Stimulated activated CD4-positive, alpha-beta T cell treated with anti-CD3 and anti-CD28 coated beads, Interleukin-2, amount 100 ng/mL, for 24 hours (primary cell): ENCODE measurements around the gene SERPINA3.
"Not testable (repeated sequence)": the region's sequence is repeated elsewhere in the genome, so short reads cannot be mapped to it uniquely, and the experiment has no call there.

Experiments used
- DNase-seq, 2 donors: peaks; one replicate each; pipeline ENCODE4 v3.0.0-alpha.2; 2020

SERPINA3 gene

DNA sequence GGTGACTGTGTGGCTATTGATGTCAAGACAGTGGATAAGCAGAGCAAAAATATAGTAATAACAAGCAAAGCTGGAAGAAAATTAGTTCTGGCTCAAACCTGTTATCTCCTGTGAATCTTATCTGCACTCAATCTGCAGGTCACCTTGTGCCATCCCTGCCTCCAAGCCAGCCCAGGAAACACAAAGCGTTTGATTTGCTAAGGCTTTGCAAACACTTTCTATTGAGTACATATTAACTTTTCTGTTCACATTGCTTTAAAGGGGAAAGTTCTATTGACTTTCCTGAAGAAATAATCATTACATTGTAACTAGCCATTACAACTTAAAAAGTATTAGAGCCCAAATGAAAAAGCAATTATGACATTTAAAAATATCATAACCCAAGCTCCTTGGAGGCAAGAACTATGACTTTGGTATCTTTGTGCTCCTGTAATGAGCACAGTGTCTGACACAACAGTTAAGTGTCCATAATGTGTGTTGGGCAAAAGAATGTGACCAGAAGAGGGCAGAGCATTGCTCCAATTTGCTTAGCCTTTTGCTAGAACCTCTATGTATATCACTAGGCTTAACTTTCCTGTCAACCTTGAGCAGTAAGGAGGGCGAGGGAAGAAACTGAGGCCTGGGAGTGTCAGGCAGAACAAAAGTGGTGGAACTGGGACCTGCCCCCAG lies 24.7 kb downstream of the SERPINA3 start:
- no peak for DNase-seq

DNA sequence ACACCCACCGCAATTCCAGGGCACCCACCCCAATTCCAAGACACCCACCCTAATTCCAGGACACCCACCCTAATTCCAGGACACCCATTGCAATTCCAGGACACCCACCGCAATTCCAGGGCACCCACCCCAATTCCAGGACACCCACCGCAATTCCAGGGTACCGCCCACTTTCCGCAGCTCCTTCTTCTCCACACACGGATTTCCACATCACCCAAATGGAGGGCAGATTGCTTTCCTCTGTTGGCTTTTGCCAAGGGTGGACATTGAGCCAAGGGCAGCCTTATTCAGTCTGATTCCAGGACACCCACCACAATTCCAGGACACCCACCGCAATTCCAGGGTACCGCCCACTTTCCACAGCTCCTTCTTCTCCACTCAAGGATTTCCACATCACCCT lies 25.6 kb downstream of the SERPINA3 start:
- not testable (repeated sequence) for DNase-seq

DNA sequence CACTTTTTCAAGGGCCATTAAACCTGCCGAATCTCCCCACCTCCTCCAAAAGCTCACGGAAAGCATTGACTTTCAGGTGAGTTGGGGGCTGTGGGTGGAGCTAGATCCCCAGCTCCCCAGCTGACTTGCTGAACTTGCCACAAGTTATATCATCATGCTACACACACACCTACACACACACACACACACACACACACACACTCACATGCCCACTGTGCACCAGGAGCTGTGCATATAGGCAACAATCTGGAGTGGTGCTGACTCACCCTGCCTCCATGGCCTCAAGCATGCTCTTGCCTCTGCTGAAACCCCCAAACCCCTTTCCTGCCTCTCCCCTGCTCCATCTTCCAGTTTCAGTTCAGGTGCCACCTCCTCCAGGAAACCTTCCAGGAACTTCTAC lies 26.1 kb downstream of the SERPINA3 start:
- DNase-seq: no peak

DNA sequence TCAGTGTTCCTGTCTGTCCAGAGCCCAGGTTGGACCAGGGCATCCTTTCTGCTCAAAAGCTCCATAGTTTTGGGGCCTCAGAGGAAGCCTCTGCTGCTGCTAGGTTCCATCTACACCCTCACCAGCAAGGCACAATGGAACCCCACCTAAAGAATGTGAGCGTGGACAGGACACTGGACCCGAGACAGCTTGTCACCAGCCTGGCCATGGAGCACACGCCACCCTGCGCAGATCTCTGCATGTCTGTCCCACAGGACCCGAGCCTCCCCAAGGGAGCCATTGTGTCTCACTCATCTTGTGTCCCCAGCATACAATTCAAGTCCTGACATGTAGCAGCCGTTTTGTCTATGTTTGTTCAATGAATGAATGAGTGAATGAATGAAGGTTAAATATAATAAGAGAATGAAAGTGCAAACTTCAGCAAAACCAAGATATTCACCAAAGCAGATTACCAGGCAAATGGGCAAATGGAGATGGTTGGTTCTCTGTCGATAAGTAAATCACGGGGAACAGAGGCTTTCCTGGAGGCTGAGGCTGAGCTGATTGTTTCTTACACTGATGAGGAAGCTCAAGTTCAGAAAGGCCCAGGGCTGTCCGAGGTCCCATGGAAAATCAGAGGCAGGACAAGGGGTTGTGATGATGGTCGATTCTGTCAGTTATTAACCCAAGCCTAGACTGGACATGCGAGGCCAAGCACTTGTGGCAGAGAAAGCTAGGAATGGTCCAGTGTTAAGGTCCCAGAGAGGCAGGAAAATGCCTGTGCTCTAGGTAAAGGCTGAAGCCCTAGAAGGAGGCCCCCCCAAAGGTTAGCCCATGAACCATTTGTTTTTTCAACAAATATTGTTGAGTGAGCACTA lies 27.0 kb downstream of the SERPINA3 start:
- no peak for DNase-seq

DNA sequence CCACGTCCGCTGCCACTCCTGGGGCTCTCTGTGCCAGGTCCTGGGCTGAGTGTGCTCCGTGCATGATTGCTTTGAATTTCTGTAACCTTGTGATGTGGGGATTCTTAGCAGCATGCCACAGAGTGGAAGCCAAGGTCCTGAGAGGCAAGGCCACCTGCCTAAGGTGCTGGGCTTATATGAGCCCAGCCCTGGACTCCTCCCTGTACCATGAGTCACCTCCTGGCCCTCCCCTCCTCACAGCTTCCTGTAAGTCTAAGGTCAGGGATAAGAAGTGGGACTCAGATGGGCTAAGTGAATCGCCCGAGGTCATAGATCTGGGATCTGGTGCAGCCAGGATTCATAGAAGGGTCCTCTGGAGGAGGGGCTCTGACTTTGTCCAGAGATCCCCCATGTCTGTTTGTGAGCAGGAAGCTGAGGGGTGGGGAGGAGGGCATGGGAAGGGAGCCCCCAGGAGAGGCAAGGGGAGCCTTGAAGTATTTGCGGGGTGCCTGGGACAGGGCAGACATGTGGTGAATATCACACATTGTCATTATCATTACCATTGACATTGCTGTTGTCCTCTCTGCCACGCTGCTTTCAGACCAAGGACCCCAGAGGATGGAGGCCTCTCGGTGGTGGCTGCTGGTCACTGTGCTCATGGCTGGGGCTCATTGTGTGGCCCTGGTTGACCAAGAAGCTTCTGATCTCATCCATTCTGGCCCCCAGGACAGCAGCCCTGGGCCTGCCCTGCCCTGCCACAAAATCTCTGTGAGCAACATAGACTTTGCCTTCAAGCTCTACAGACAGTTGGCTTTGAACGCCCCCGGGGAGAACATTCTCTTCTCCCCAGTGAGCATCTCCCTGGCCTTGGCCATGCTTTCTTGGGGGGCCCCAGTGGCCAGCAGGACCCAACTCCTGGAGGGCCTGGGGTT lies 28.8 kb downstream of the SERPINA3 start:
- no peak for DNase-seq

DNA sequence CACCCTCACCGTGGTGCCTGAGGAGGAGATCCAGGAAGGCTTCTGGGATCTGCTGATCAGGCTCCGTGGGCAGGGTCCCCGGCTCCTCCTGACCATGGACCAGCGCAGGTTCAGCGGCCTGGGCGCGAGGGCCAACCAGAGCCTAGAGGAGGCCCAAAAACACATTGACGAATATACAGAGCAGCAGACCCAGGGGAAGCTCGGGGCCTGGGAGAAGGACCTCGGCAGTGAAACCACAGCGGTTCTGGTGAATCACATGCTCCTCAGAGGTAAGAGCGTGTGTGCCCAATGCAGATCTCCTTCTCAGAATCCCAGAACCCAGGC lies 29.4 kb downstream of the SERPINA3 start:
- no peak for DNase-seq

DNA sequence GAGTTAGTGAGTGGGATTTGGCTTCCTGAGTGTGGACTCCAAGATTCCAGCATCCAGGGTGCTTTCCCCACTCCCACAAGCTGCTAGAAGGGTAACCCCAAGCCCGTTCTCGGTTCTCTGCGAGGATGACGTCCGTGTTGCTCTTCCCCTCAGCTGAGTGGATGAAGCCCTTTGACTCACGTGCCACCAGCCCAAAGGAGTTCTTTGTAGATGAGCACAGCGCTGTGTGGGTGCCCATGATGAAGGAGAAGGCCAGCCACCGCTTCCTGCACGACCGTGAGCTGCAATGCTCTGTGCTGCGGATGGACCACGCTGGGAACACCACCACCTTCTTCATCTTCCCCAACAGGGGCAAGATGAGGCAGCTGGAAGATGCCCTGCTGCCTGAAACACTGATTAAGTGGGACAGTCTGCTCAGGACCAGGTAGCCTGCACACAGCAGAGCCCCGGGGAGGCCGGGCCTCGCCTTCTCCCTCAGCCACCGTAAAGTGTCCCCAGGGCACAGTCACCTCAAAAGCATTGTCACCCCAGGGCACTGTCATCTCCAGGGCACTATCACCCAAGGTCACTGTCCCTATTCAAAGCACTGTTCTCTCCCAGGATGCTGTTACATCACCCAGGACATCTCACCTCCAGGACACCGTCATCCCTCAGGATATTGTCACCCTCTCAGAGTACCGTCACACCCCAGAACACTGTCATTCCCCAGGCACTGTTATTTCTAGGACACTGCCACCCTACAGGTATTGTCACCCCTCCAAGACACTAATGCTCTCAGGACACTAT lies 31.3 kb downstream of the SERPINA3 start:
- DNase-seq: no peak

DNA sequence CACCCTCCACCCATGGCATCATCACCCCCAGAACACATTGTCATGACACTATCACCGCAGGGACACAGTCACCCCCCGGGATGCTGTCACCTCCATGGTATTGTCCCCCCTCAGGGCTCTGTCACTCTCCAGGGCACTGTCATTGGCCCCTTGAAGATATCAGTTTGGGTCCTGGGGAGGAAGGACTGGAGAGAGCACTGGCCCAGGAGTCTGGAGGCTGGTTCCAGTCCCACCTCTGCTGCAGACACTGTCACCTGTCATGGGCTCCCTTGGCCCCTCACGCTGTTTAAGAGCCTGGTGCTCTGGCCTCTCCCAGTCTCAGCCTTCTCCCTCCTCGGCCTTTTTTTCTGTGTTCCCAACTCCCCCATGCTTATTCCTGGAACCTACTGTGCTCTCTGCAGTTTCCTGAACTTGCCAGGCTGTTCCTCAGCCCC lies 31.9 kb downstream of the SERPINA3 start:
- no peak for DNase-seq

DNA sequence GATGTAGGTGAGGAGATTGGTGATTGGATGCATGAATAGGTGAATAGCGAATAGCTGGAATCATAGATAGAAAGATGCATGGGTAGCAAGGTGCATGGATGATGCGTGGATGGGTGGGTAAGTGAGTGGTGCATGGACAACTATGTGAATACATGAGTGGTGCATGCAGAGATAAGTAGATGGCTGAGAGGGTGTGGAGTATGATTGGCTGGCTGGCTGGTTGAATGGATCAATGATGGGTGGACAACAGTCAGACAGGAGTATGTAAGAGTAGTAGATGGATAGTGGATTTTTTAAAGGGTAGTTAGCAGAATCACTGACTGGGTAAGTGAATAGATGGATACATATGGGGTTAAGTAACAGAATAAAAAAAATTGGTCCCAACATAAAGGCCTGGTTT lies 33.9 kb downstream of the SERPINA3 start:
- no peak for DNase-seq

DNA sequence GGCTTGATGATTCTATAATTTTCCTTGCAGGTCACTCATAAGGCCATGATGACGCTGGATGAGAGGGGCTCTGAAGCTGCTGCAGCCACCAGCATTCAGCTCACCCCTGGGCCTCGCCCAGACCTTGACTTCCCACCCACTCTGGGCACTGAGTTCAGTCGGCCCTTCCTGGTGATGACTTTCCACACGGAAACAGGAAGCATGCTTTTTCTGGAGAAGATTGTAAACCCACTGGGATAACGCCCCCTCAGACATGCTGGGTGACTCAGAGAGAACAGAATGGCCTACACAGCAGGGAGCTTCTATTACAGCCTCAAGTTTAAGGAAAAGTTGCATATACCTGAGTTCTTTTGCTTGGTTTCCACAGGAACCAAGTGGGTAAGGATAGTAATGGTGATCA lies 34.3 kb downstream of the SERPINA3 start:
- DNase-seq: peak in 1 of 2 donors; percentile 1

DNA sequence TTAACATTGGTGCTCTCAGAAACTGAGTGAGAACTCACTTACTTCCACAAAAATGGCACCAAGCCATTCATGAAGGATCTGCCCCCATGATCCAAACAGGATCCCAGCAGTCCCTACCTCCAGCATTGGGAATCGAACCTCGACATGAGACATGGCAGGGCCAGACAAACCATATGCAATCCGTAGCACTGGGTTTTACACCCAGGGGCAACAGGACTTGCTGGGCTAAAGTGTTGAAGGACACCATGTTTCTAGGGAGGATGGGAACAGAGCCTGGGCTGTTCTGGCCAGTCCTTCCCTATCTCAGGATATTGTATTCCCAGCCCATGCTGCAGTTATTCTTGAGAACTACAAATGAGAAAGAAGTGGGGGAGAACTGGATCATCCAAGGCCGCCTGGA lies 36.6 kb downstream of the SERPINA3 start:
- DNase-seq: no peak

DNA sequence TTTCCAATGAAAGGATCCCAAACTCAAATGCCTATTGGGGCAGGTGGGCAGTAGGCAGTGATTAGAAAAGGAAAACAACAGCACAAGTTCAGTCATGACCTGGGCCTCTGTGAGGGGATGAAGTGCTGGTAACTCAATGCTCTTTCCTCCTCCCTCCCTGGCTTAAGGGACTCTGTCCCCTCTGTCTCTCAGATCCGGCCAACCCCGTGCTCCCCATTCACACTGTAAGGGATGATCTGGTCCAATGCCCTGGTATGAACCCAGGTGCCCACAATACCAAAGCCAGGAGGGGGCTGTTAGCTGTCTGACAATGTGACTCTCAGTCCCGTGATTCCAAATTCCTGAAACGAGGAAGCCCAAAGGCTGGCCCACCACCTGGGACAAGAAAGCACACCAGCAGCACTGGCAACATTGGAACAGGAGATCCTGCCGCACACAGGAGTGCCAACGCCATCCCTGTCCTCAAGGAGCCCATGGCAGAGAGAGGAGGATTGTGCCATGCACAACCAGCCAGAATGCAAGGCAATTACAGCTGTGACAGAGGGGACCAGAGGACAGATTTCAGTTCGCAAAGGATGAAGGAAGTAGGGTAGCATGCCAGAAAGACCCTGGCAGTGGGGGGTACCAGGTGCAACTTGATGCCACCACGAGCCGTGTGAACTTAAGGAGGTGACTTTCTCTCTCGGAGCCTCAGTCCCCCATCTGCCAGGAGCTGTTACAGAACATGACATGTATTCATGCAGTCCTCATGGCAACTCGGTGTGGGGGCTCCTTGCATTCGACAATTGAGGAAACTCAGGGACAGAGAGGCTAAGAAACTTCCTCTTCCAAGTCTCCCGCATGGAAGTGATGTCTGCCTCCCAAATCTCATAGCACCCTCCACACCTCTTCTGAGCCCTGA lies 37.6 kb downstream of the SERPINA3 start:
- DNase-seq: peak in 1 of 2 donors; percentile 13

DNA sequence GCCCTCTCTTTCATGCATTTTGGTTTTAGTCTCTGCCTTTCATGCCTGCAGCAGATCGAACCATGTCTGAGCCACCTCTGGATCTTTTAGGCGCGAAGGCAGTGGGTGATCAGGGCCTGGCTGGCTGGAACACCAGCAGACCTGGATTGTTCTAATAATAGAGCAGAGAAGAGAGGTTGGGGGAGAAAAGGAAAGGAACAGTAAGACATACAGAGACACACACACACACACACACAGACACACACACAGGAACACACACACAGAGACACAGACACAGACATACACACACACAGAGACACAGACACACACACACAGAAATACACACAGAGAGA lies 38.2 kb downstream of the SERPINA3 start:
- no peak for DNase-seq

DNA sequence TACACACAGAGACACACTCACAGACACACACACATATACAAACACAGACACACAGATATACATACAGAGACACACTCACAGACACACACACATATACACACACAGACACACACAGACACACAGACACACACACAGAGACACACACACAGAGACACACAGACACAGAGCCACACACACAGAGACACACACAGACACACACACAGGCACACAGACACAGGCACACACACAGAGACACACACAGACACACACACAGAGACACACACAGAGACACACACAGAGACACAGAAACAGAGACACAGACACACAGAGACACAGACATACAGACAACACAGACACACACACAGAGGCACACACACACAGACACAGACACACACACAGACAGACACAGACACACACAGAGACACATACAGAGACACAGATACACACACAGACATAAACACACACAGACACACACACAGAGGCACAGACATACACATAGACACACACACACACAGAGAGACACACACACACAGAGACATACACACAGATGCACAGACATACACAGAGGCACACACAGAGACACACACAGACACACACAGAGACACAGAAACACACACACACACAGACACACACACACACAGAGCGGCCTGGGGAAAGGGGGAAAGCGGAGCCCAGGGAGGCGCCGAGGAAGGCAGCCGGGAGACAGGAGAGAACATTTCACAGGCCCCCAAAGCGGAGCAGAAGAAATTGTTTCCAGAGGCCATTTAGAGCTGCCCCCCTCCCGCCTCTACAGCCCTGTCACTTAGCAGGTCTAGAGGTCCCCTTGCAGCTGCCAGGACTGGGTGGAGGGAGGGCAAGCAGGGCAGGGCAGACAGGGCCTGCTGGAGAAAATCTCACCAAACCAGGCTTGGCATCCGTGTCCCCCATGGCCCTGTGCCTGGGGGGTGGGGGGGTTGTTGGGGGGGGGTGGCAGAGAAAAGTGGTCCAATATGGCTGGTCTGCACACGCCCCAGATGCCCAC lies 38.9 kb downstream of the SERPINA3 start:
- DNase-seq: no peak

DNA sequence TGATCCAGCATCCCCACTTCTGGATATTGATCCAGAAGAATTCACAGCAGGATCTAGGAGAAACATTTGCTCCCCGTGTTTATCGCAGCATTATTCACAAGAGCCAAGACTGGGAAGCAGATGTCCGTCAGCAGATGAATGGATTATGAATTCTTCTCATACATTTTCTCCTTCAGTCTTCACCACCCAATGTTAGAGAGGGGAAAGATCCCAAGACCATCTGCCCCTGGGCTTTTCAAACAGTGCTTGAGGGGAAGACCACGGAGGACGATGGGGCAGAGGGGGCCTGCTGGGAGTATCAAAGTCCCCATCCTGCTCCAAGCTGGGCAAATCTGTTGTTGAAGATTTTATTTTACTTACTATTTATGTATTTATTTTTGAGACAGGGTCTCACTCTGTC lies 41.1 kb downstream of the SERPINA3 start:
- no peak for DNase-seq

DNA sequence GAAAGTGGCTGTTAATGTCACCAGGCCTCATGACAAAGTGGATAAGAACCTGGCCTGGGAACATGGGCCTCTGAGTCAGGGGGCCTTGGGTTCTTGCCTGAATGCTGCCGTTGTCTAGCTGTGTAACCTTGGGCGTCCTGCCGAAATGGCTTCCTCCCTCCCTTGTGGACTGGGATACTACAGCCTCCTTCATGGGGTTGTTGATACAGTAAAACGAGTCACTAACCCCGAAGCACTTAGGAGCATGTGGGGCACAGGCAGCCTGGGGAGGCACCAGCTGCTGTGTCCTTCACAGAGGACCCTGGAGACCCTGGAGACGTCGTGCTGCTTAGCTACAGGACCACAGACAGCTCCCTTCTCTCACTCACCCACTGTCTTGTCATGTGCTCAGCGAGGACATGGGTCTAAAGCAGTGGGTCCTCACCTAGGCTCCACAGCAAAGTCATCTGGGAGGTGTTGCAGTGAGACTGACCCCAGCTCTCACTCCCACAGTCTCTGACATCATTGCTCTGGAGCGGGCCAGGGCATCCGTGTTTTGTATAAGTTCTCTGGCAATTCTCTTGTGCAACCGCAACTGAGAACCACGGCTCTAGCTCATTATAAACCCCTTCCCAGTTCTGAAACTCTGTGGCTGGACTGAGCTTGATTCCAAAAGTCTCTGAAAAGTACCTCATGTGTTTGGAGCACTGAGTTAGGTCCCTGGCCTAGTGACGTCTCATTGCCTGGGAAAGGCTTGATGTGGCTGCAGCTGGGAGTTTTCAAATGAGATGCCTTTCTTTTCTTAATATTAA lies 42.1 kb downstream of the SERPINA3 start:
- peak in 1 of 2 donors; percentile 4 for DNase-seq

DNA sequence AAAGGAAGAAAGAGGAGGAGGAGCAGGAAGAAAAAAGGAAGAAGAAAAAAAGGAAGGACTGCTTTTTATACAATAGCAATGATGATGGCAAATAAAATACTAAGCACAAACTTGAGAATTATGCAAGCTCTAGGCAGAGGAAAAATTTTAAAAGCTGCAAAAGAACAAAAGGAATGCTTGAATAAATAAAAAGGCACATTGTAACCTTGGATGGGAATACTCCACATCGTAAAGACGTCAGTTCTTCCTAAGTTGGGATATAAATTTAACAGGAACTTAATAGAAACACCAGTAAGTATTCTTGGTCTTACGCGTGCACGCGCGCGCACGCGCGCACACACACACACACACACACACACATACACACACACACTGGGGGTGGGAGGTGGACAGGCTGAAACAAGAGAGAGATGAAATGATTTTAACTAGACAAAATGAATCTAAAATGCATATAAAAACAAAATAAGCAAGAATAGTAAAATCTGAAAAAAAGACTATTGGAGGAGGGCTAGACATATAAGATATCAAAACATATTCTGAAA lies 43.0 kb downstream of the SERPINA3 start:
- no peak for DNase-seq

DNA sequence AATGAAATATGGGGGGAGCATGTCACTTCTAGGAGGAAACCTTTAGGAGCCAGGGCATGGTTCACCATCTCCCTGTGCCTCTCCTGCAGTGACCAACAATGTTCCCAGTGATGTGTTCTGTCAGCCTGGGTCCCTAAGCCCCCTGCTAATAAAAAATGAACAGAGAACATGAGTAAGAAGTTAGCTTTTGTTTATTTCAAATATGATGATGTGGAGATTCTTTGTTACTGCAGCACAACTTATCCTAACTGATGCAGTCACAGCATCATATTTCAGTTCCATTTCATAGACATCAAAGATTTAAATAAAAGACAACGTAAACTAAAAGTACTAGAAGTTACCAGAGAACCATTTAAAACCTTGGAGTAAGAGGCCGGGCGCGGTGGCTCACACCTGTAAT lies 43.9 kb downstream of the SERPINA3 start:
- DNase-seq: no peak

DNA sequence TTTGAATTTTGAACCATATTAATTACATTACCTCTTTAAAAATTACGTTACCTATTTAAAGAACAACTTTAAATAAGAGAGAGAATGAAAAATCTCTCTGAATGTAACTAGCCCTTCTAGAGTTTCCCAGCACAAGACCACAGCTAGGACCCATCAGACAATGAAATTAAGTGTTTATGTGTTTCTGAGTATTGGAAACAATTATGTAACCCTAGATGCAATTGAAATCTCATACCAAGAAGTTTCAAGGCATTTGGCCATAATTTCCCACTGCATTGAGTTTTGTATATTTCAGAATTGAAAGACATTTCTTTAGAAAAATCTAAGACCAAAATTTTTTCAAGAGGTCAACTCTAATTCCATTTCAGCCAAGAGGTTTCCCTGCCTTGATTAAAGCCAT lies 47.1 kb downstream of the SERPINA3 start:
- no peak for DNase-seq
